ENCODE measurements around the gene CADPS2. TPM values are rescaled to one million over a fixed set of nuclear protein-coding genes. Genes with fewer than 3 reads are reported as not detected.

Gene CADPS2
- total RNA-seq: not detected
- not detected for polyA plus RNA-seq

GRCh38 chr7:122886357-122887081 lies at the start of gene CADPS2:
Gene CADPS2, minus strand, starts transcription at chr7:122886460. Its CDS starts 123 bp downstream, at chr7:122886337.
- ChIA-PET CTCF (ENCODE audit: partially characterized antibody) (no interaction called here), POLR2A (ENCODE audit: partially characterized antibody) (no interaction called here)
- H3K9me3 Mint-ChIP-seq: peaks cover 0 to 17% (median 2%) of the 10 kb centered on the region in 8 donors
- peaks cover 25 to 32% of the 10 kb centered on the region in 2 donors for H3K27me3 Mint-ChIP-seq
- peak within 1 kb of the TSS in 6 of 8 donors; percentile 17 to 68 (median 46) for H3K4me3 Mint-ChIP-seq
- peaks cover 1 to 10% (median 5%) of the 10 kb centered on the region in 4 donors for H3K4me1 Mint-ChIP-seq
- intact Hi-C loops (cut with micrococcal nuclease): no loop called here
- H3K9me3 ChIP-seq (ENCODE audit: control insufficient read depth in 1 of 2, low read length in 2 of 2): no peaks in the 10 kb centered on the region
- no peak within 1 kb of the TSS for H3K27ac ChIP-seq (ENCODE audit: low read depth, low read length)
- H3K4me3 ChIP-seq (ENCODE audit: low read length in 2 of 2): no peak within 1 kb of the TSS
- no peaks in the 10 kb centered on the region for H3K36me3 ChIP-seq (ENCODE audit: insufficient read depth, low read length)
- H3K27me3 ChIP-seq (ENCODE audit: insufficient read depth, low read length): peaks cover 16% of the 10 kb centered on the region
- no peaks in the 10 kb centered on the region for H3K36me3 Mint-ChIP-seq
- H3K4me1 ChIP-seq (ENCODE audit: insufficient read depth, low read length): no peaks in the 10 kb centered on the region
- no peak for DNase-seq
- H3K27ac Mint-ChIP-seq: no peak within 1 kb of the TSS

GRCh38 chr7:122935620-122936019 lies 49.4 kb upstream of the CADPS2 start:
- CTCF ChIA-PET (ENCODE audit: partially characterized antibody): no interaction called here
- H3K9me3 Mint-ChIP-seq: peaks cover 0 to 16% (median 5%) of the 10 kb centered on the region in 8 donors
- H3K36me3 ChIP-seq (ENCODE audit: insufficient read depth, low read length): no peaks in the 10 kb centered on the region
- no peak overlapping the region for H3K27ac ChIP-seq (ENCODE audit: low read depth, low read length)
- DNase-seq: no peak
- H3K27me3 Mint-ChIP-seq: no peaks in the 10 kb centered on the region
- no peaks in the 10 kb centered on the region for H3K36me3 Mint-ChIP-seq
- H3K27me3 ChIP-seq (ENCODE audit: insufficient read depth, low read length): no peaks in the 10 kb centered on the region
- H3K4me3 ChIP-seq (ENCODE audit: low read length in 2 of 2): no peak overlapping the region
- H3K4me1 Mint-ChIP-seq: no peaks in the 10 kb centered on the region
- POLR2A ChIA-PET (ENCODE audit: partially characterized antibody): no interaction called here
- no peaks in the 10 kb centered on the region for H3K9me3 ChIP-seq (ENCODE audit: control insufficient read depth in 1 of 2, low read length in 2 of 2)
- no peaks in the 10 kb centered on the region for H3K4me1 ChIP-seq (ENCODE audit: insufficient read depth, low read length)
- intact Hi-C loops (cut with micrococcal nuclease): no loop called here
- no peak overlapping the region for H3K4me3 Mint-ChIP-seq
- H3K27ac Mint-ChIP-seq: no peak overlapping the region

- DNase-seq: no peak
- ChIA-PET POLR2A (ENCODE audit: partially characterized antibody) (no interaction called here), CTCF (ENCODE audit: partially characterized antibody) (no interaction called here)
- Mint-ChIP-seq H3K9me3 (peaks cover 0 to 7% (median under 1%) of the 10 kb centered on the region in 8 donors), H3K36me3 (no peaks in the 10 kb centered on the region), H3K4me1 (no peaks in the 10 kb centered on the region), H3K4me3 (no peak overlapping the region), H3K27ac (no peak overlapping the region), H3K27me3 (no peaks in the 10 kb centered on the region)
- H3K4me1 ChIP-seq (ENCODE audit: insufficient read depth, low read length): no peaks in the 10 kb centered on the region
- no peaks in the 10 kb centered on the region for H3K36me3 ChIP-seq (ENCODE audit: insufficient read depth, low read length)
- intact Hi-C loops (cut with micrococcal nuclease): no loop called here
- no peak overlapping the region for H3K4me3 ChIP-seq (ENCODE audit: low read length in 2 of 2)
- H3K27me3 ChIP-seq (ENCODE audit: insufficient read depth, low read length): no peaks in the 10 kb centered on the region
- no peaks in the 10 kb centered on the region for H3K9me3 ChIP-seq (ENCODE audit: control insufficient read depth in 1 of 2, low read length in 2 of 2)
- H3K27ac ChIP-seq (ENCODE audit: low read depth, low read length): no peak overlapping the region
These were observed 33.5 kb upstream of the CADPS2 start for GRCh38 chr7:122919643-122920181.

- no peaks in the 10 kb centered on the region for H3K36me3 ChIP-seq (ENCODE audit: insufficient read depth, low read length)
- H3K27me3 Mint-ChIP-seq: no peaks in the 10 kb centered on the region
- ChIA-PET CTCF (ENCODE audit: partially characterized antibody) (no interaction called here), POLR2A (ENCODE audit: partially characterized antibody) (no interaction called here)
- DNase-seq: no peak
- H3K9me3 ChIP-seq (ENCODE audit: control insufficient read depth in 1 of 2, low read length in 2 of 2): no peaks in the 10 kb centered on the region
- no peak overlapping the region for H3K27ac Mint-ChIP-seq
- H3K4me3 ChIP-seq (ENCODE audit: low read length in 2 of 2): no peak overlapping the region
- no peaks in the 10 kb centered on the region for H3K4me1 ChIP-seq (ENCODE audit: insufficient read depth, low read length)
- no peaks in the 10 kb centered on the region for H3K4me1 Mint-ChIP-seq
- H3K4me3 Mint-ChIP-seq: no peak overlapping the region
- H3K9me3 Mint-ChIP-seq: peaks cover 0 to 7% (median 3%) of the 10 kb centered on the region in 8 donors
- H3K27me3 ChIP-seq (ENCODE audit: insufficient read depth, low read length): no peaks in the 10 kb centered on the region
- no peaks in the 10 kb centered on the region for H3K36me3 Mint-ChIP-seq
- intact Hi-C loops (cut with micrococcal nuclease): no loop called here
- H3K27ac ChIP-seq (ENCODE audit: low read depth, low read length): no peak overlapping the region
These were observed 28.6 kb upstream of the CADPS2 start for GRCh38 chr7:122914812-122915211.

GRCh38 chr7:122913608-122914007 lies 27.3 kb upstream of the CADPS2 start:
- H3K9me3 ChIP-seq (ENCODE audit: control insufficient read depth in 1 of 2, low read length in 2 of 2): no peaks in the 10 kb centered on the region
- POLR2A ChIA-PET (ENCODE audit: partially characterized antibody): no interaction called here
- no peaks in the 10 kb centered on the region for H3K27me3 ChIP-seq (ENCODE audit: insufficient read depth, low read length)
- no peak overlapping the region for H3K27ac ChIP-seq (ENCODE audit: low read depth, low read length)
- no peak overlapping the region for H3K27ac Mint-ChIP-seq
- H3K4me3 ChIP-seq (ENCODE audit: low read length in 2 of 2): no peak overlapping the region
- H3K36me3 Mint-ChIP-seq: no peaks in the 10 kb centered on the region
- H3K36me3 ChIP-seq (ENCODE audit: insufficient read depth, low read length): no peaks in the 10 kb centered on the region
- no peaks in the 10 kb centered on the region for H3K4me1 Mint-ChIP-seq
- no peaks in the 10 kb centered on the region for H3K27me3 Mint-ChIP-seq
- H3K4me3 Mint-ChIP-seq: no peak overlapping the region
- H3K9me3 Mint-ChIP-seq: peaks cover 0 to 7% (median 3%) of the 10 kb centered on the region in 8 donors
- CTCF ChIA-PET (ENCODE audit: partially characterized antibody): no interaction called here
- intact Hi-C loops (cut with micrococcal nuclease): no loop called here
- DNase-seq: no peak
- no peaks in the 10 kb centered on the region for H3K4me1 ChIP-seq (ENCODE audit: insufficient read depth, low read length)

- no peaks in the 10 kb centered on the region for H3K27me3 Mint-ChIP-seq
- intact Hi-C loops (cut with micrococcal nuclease): no loop called here
- POLR2A ChIA-PET (ENCODE audit: partially characterized antibody): no interaction called here
- no peak overlapping the region for H3K27ac ChIP-seq (ENCODE audit: low read depth, low read length)
- no peaks in the 10 kb centered on the region for H3K27me3 ChIP-seq (ENCODE audit: insufficient read depth, low read length)
- no peaks in the 10 kb centered on the region for H3K4me1 Mint-ChIP-seq
- H3K36me3 ChIP-seq (ENCODE audit: insufficient read depth, low read length): no peaks in the 10 kb centered on the region
- no peaks in the 10 kb centered on the region for H3K36me3 Mint-ChIP-seq
- H3K9me3 ChIP-seq (ENCODE audit: control insufficient read depth in 1 of 2, low read length in 2 of 2): no peaks in the 10 kb centered on the region
- no peak overlapping the region for H3K4me3 ChIP-seq (ENCODE audit: low read length in 2 of 2)
- no peak overlapping the region for H3K27ac Mint-ChIP-seq
- H3K4me3 Mint-ChIP-seq: no peak overlapping the region
- CTCF ChIA-PET (ENCODE audit: partially characterized antibody): no interaction called here
- peaks cover 0 to 4% (median 1%) of the 10 kb centered on the region in 8 donors for H3K9me3 Mint-ChIP-seq
- no peak for DNase-seq
- no peaks in the 10 kb centered on the region for H3K4me1 ChIP-seq (ENCODE audit: insufficient read depth, low read length)
These were observed 16.7 kb upstream of the CADPS2 start for GRCh38 chr7:122902751-122903495.

GRCh38 chr7:122901250-122901649 lies 15.0 kb upstream of the CADPS2 start:
- CTCF ChIA-PET (ENCODE audit: partially characterized antibody): no interaction called here

More at GRCh38 chr7:122901250-122901649, 15.0 kb upstream of the CADPS2 start:
- no peaks in the 10 kb centered on the region for H3K9me3 ChIP-seq (ENCODE audit: control insufficient read depth in 1 of 2, low read length in 2 of 2)
- H3K4me3 ChIP-seq (ENCODE audit: low read length in 2 of 2): no peak overlapping the region
- no peak overlapping the region for H3K27ac ChIP-seq (ENCODE audit: low read depth, low read length)
- H3K27ac Mint-ChIP-seq: no peak overlapping the region
- no peaks in the 10 kb centered on the region for H3K27me3 ChIP-seq (ENCODE audit: insufficient read depth, low read length)
- peaks cover 0 to 4% (median 0%) of the 10 kb centered on the region in 8 donors for H3K9me3 Mint-ChIP-seq
- no peak overlapping the region for H3K4me3 Mint-ChIP-seq
- no peaks in the 10 kb centered on the region for H3K4me1 Mint-ChIP-seq
- POLR2A ChIA-PET (ENCODE audit: partially characterized antibody): no interaction called here
- no peaks in the 10 kb centered on the region for H3K36me3 Mint-ChIP-seq
- intact Hi-C loops (cut with micrococcal nuclease): no loop called here
- no peaks in the 10 kb centered on the region for H3K4me1 ChIP-seq (ENCODE audit: insufficient read depth, low read length)
- no peaks in the 10 kb centered on the region for H3K27me3 Mint-ChIP-seq
- H3K36me3 ChIP-seq (ENCODE audit: insufficient read depth, low read length): no peaks in the 10 kb centered on the region
- no peak for DNase-seq
